ENCODE data around the gene IFRD2. TPM values are rescaled to one million over a fixed set of nuclear protein-coding genes. Genes with fewer than 3 reads are reported as not detected.

IFRD2 gene
- total and polyA plus RNA-seq, 2 donors (not counting 1 experiment from before 2014, with no cell fraction given): 28.1 to 51.0 TPM

- H3K4me3 ChIP-seq (replicated peaks in 1 of 4; ENCODE audit: control extremely low read depth in 1 of 4, insufficient read depth in 1 of 4, low read depth in 3 of 4, low read length in 4 of 4): no peak overlapping the region
- H2AFZ ChIP-seq (ENCODE audit: low read length): no peak overlapping the region
- H3K79me2 ChIP-seq (ENCODE audit: control insufficient read depth, insufficient read depth, low read length): peaks cover 11% of the 10 kb centered on the region
- H4K20me1 ChIP-seq (ENCODE audit: control insufficient read depth, extremely low read depth, insufficient read depth, low read length): no peaks in the 10 kb centered on the region
- no peaks in the 10 kb centered on the region for H3K27me3 ChIP-seq (ENCODE audit: control insufficient read depth, insufficient read depth, low read length)
- no peak for DNase-seq (ENCODE audit: low read depth in 2 of 2)
- no peak overlapping the region for H3K27ac ChIP-seq (ENCODE audit: insufficient read depth, low read length)
- no peak overlapping the region for H3K9ac ChIP-seq (ENCODE audit: insufficient read depth, low read length)
- peaks cover 2% of the 10 kb centered on the region for H3K36me3 ChIP-seq (ENCODE audit: control insufficient read depth, insufficient read depth, low read length)
- no peaks in the 10 kb centered on the region for H3K9me3 ChIP-seq (ENCODE audit: control insufficient read depth, insufficient read depth, low read depth, low read length)
- H3K4me1 ChIP-seq (ENCODE audit: control insufficient read depth, extremely low read depth, insufficient read depth, low read length): peaks cover 20% of the 10 kb centered on the region
- no peak overlapping the region for H3K4me2 ChIP-seq (ENCODE audit: extremely low read depth, insufficient read depth, low read length)
- no peak for TF ChIP-seq EZH2 (IDR thresholded peaks at IDR 0.05; ENCODE audit: low read length, missing control alignments)
- TF ChIP-seq CTCF (conservative IDR thresholded peaks at IDR 0.05 in 1 of 2, IDR thresholded peaks at IDR 0.05 in 1 of 2; ENCODE audit: low read depth in 1 of 2, low read length in 2 of 2): no peak
Observed at GRCh38 chr3:50295553-50296431, 3.6 kb upstream of the IFRD2 start.

GRCh38 chr3:50294492-50295403, 2.5 kb upstream of the IFRD2 start:
- Histone ChIP-seq H3K79me2 (ENCODE audit: control insufficient read depth, insufficient read depth, low read length) (peaks cover 19% of the 10 kb centered on the region), H3K4me3 (replicated peaks in 1 of 4; ENCODE audit: control extremely low read depth in 1 of 4, insufficient read depth in 1 of 4, low read depth in 3 of 4, low read length in 4 of 4) (no peak overlapping the region), H2AFZ (ENCODE audit: low read length) (no peak overlapping the region), H3K4me1 (ENCODE audit: control insufficient read depth, extremely low read depth, insufficient read depth, low read length) (peaks cover 11% of the 10 kb centered on the region), H3K36me3 (ENCODE audit: control insufficient read depth, insufficient read depth, low read length) (peaks cover 6% of the 10 kb centered on the region), H3K27ac (ENCODE audit: insufficient read depth, low read length) (no peak overlapping the region), H3K9me3 (ENCODE audit: control insufficient read depth, insufficient read depth, low read depth, low read length) (no peaks in the 10 kb centered on the region), H4K20me1 (ENCODE audit: control insufficient read depth, extremely low read depth, insufficient read depth, low read length) (no peaks in the 10 kb centered on the region), H3K9ac (ENCODE audit: insufficient read depth, low read length) (no peak overlapping the region), H3K4me2 (ENCODE audit: extremely low read depth, insufficient read depth, low read length) (no peak overlapping the region), H3K27me3 (ENCODE audit: control insufficient read depth, insufficient read depth, low read length) (no peaks in the 10 kb centered on the region)
- TF ChIP-seq CTCF (conservative IDR thresholded peaks at IDR 0.05 in 1 of 2, IDR thresholded peaks at IDR 0.05 in 1 of 2; ENCODE audit: low read depth in 1 of 2, low read length in 2 of 2): no peak
- TF ChIP-seq EZH2 (IDR thresholded peaks at IDR 0.05; ENCODE audit: low read length, missing control alignments): no peak
- DNase-seq (ENCODE audit: low read depth in 2 of 2): no peak

GRCh38 chr3:50294089-50294488, 1.9 kb upstream of the IFRD2 start:
- TF ChIP-seq EZH2 (IDR thresholded peaks at IDR 0.05; ENCODE audit: low read length, missing control alignments) (no peak), CTCF (conservative IDR thresholded peaks at IDR 0.05 in 1 of 2, IDR thresholded peaks at IDR 0.05 in 1 of 2; ENCODE audit: low read depth in 1 of 2, low read length in 2 of 2) (no peak)
- Histone ChIP-seq H3K36me3 (ENCODE audit: control insufficient read depth, insufficient read depth, low read length) (peaks cover 11% of the 10 kb centered on the region), H4K20me1 (ENCODE audit: control insufficient read depth, extremely low read depth, insufficient read depth, low read length) (no peaks in the 10 kb centered on the region), H3K27ac (ENCODE audit: insufficient read depth, low read length) (no peak overlapping the region), H3K4me3 (replicated peaks in 1 of 4; ENCODE audit: control extremely low read depth in 1 of 4, insufficient read depth in 1 of 4, low read depth in 3 of 4, low read length in 4 of 4) (no peak overlapping the region), H3K27me3 (ENCODE audit: control insufficient read depth, insufficient read depth, low read length) (no peaks in the 10 kb centered on the region), H3K79me2 (ENCODE audit: control insufficient read depth, insufficient read depth, low read length) (peaks cover 19% of the 10 kb centered on the region), H2AFZ (ENCODE audit: low read length) (no peak overlapping the region), H3K9me3 (ENCODE audit: control insufficient read depth, insufficient read depth, low read depth, low read length) (no peaks in the 10 kb centered on the region), H3K4me2 (ENCODE audit: extremely low read depth, insufficient read depth, low read length) (no peak overlapping the region), H3K9ac (ENCODE audit: insufficient read depth, low read length) (no peak overlapping the region), H3K4me1 (ENCODE audit: control insufficient read depth, extremely low read depth, insufficient read depth, low read length) (peaks cover 9% of the 10 kb centered on the region)
- DNase-seq (ENCODE audit: low read depth in 2 of 2): no peak
